Measurements from ENCODE around the gene DGCR2. TPM values are rescaled to one million over a fixed set of nuclear protein-coding genes. Genes with fewer than 3 reads are reported as not detected.

The DGCR2 gene
- total and polyA plus RNA-seq, 2 of the 4 experiments (the other 2 are of a cell fraction) = 17.2 to 35.4 TPM

DNA sequence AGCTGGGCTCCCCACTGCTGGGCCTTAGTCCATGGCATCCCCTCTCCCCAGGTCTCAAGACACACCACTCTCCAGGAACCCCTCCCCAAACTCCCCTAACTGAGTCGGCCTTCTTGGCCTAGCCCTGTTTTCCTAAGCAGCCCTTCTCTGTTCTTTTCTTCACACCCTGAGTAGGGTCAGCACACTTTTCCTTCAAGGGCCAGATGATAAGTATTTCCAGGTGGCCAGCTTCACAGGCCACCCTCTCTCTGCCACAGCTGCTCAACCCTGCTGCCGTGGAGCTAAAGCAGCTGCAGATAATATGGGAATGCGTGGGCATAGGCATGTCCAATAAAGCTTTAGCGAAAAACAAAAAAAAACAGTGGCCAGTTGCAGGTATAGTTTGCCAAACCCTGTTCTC lies 24.1 kb downstream of the DGCR2 start:
- dilution Hi-C loops (cut with HindIII; ENCODE audit: low sequenced_read_pairs, unreplicated experiment) = no loop called here
- 0% methylated on average over 1 of the region's 4 CpGs; no CpG with 5 or more reads in 1 of the 2 experiments for WGBS, 2 experiments (ENCODE audit: extremely low coverage in 2 of 2, insufficient read length in 1 of 2)
- no peak overlapping the region for H4K5ac ChIP-seq (ENCODE audit: low read depth, low read length)
- H4K8ac ChIP-seq (ENCODE audit: low read depth in 2 of 2, low read length in 2 of 2) = no peak overlapping the region
- no peak overlapping the region for H3K14ac ChIP-seq (replicated peaks; ENCODE audit: low read depth, low read length)
- TF ChIP-seq MAFK (IDR thresholded peaks at IDR 0.05; ENCODE audit: low read depth, low read length) (no peak), POLR2A (IDR thresholded peaks at IDR 0.05; ENCODE audit: low read depth, low read length) (no peak)
- TF ChIP-seq, protein P1, sequence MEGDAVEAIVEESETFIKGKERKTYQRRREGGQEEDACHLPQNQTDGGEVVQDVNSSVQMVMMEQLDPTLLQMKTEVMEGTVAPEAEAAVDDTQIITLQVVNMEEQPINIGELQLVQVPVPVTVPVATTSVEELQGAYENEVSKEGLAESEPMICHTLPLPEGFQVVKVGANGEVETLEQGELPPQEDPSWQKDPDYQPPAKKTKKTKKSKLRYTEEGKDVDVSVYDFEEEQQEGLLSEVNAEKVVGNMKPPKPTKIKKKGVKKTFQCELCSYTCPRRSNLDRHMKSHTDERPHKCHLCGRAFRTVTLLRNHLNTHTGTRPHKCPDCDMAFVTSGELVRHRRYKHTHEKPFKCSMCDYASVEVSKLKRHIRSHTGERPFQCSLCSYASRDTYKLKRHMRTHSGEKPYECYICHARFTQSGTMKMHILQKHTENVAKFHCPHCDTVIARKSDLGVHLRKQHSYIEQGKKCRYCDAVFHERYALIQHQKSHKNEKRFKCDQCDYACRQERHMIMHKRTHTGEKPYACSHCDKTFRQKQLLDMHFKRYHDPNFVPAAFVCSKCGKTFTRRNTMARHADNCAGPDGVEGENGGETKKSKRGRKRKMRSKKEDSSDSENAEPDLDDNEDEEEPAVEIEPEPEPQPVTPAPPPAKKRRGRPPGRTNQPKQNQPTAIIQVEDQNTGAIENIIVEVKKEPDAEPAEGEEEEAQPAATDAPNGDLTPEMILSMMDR (conservative IDR thresholded peaks at IDR 0.05; ENCODE audit: low read depth, low read length) = no peak
- H3K18ac ChIP-seq (ENCODE audit: low read depth, low read length) = no peak overlapping the region; the same call in 1 of the 2 replicates
- no peak overlapping the region for H3K4ac ChIP-seq (ENCODE audit: low read depth, low read length)
- H3K56ac ChIP-seq (ENCODE audit: extremely low read depth, insufficient read depth, low read length) = no peak overlapping the region
- intact Hi-C loops (cut with micrococcal nuclease) = no loop called here
- no peaks in the 10 kb centered on the region for H3K9me3 ChIP-seq (ENCODE audit: control insufficient read depth, insufficient read depth, low read length)
- H3K4me2 ChIP-seq (ENCODE audit: low read depth, low read length) = no peak overlapping the region
- H3K23ac ChIP-seq (ENCODE audit: low read depth, low read length) = no peak overlapping the region
- H3K79me1 ChIP-seq (ENCODE audit: low read depth in 1 of 2, low read length in 2 of 2) = peaks cover 38 to 77% of the 10 kb centered on the region in 2 experiments
- H3K4me3 ChIP-seq (ENCODE audit: insufficient read depth, low read depth, low read length) = no peak overlapping the region
- peaks cover 24% of the 10 kb centered on the region for H3K9me1 ChIP-seq (ENCODE audit: insufficient read depth, low read length)
- H3K27me3 ChIP-seq (ENCODE audit: control insufficient read depth, insufficient read depth, low read length) = no peaks in the 10 kb centered on the region
- no peak overlapping the region for H4K91ac ChIP-seq (ENCODE audit: insufficient read depth, low read depth, low read length)
- CTCF ChIA-PET = no interaction called here
- no peak overlapping the region for H2AK5ac ChIP-seq (ENCODE audit: low read depth, low read length)
- H3K9ac ChIP-seq (ENCODE audit: low read depth, low read length) = no peak overlapping the region
- H2BK15ac ChIP-seq (ENCODE audit: low read depth, low read length) = no peak overlapping the region
- peak; percentile 10 for DNase-seq
- H3K36me3 ChIP-seq (ENCODE audit: control insufficient read depth, insufficient read depth, low read length) = no peaks in the 10 kb centered on the region
- BruUV-seq (replicated peaks) = no TSS peak
- no peak overlapping the region for H2BK5ac ChIP-seq (ENCODE audit: low read depth, low read length, poor library complexity, severe bottlenecking)
- H3K4me1 ChIP-seq (ENCODE audit: control insufficient read depth, insufficient read depth, low read length) = peaks cover 5% of the 10 kb centered on the region; the same call in 1 of the 2 replicates
- H2BK120ac ChIP-seq (ENCODE audit: low read depth, low read length) = no peak overlapping the region
- POLR2A ChIA-PET (ENCODE audit: unreplicated experiment) = interaction anchor here (0.6 kb wide), 1 partner anchor 17 kb away, joined by 4 read pairs; no protein-coding TSS in a partner anchor
- peak; percentile 24; the same call in 1 of the 2 replicates for ATAC-seq (ENCODE audit: low read depth)
- in situ Hi-C loops (cut with MboI; ENCODE audit: low sequenced_read_pairs) = no loop called here
- no peak overlapping the region for H3K27ac ChIP-seq (ENCODE audit: insufficient read depth, low read length)
- no peak overlapping the region for H2AK9ac ChIP-seq (replicated peaks; ENCODE audit: low read depth, low read length, poor library complexity)
- peaks cover 53% of the 10 kb centered on the region for H4K20me1 ChIP-seq (ENCODE audit: insufficient read depth, low read length)
- no peak overlapping the region for H2AFZ ChIP-seq (replicated peaks; ENCODE audit: low read length, poor library complexity)
- H2BK20ac ChIP-seq (ENCODE audit: low read depth, low read length) = no peak overlapping the region

Data from IMR-90 (cell line).